Measurements from ENCODE around the gene ATXN7L3. TPM values are rescaled to one million over a fixed set of nuclear protein-coding genes. Genes with fewer than 3 reads are reported as not detected.
"Not testable (repeated sequence)": the region's sequence is repeated elsewhere in the genome, so short reads cannot be mapped to it uniquely, and the experiment has no call there.

ATXN7L3 gene
- total RNA-seq, 1 donor from 2014 or later = 38.9 TPM

DNA sequence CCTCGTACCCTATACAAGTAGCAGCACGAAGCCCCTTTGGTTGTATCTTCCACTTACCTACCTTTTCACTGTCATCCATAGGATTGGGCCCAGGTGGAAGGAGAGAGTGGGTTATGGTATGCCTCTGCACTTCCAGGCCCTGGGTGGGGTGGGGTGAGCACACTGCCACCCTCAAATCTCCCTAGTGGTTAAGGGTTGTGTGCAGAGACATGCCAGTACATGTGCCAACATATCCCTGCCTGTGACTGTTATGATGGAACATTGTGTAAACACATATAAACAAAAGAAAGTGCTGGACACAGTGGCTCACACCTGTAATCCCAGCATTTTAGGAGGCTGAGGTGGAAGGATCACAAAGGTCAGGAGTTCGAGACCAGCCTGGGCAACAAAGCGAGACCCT is 46.8 kb downstream of the ATXN7L3 start:
- Histone ChIP-seq H3K9me3 (ENCODE audit: low read depth) (no peaks in the 10 kb centered on the region), H3K36me3 (no peaks in the 10 kb centered on the region), H4K20me1 (ENCODE audit: low read depth) (no peaks in the 10 kb centered on the region), H3K4me3 (no peak overlapping the region), H3K27ac (no peak overlapping the region), H3K4me1 (no peaks in the 10 kb centered on the region), H3K27me3 (no peaks in the 10 kb centered on the region), H2AFZ (replicated peaks) (no peak overlapping the region), H3F3A (ENCODE audit: low read depth) (no peaks in the 10 kb centered on the region), H3K9ac (peak overlapping the region; percentile 5), H3K79me2 (ENCODE audit: low read depth) (peaks cover 31% of the 10 kb centered on the region), H3K4me2 (no peak overlapping the region)
- no peak for DNase-seq (ENCODE audit: low spot score)
- H3K4me1 Mint-ChIP-seq = no peaks in the 10 kb centered on the region
- no peak overlapping the region for H3K27ac Mint-ChIP-seq
- no peak overlapping the region for H3K4me3 Mint-ChIP-seq
- TF ChIP-seq EZH2 (IDR thresholded peaks at IDR 0.05) = no peak
- TF ChIP-seq, protein P1, sequence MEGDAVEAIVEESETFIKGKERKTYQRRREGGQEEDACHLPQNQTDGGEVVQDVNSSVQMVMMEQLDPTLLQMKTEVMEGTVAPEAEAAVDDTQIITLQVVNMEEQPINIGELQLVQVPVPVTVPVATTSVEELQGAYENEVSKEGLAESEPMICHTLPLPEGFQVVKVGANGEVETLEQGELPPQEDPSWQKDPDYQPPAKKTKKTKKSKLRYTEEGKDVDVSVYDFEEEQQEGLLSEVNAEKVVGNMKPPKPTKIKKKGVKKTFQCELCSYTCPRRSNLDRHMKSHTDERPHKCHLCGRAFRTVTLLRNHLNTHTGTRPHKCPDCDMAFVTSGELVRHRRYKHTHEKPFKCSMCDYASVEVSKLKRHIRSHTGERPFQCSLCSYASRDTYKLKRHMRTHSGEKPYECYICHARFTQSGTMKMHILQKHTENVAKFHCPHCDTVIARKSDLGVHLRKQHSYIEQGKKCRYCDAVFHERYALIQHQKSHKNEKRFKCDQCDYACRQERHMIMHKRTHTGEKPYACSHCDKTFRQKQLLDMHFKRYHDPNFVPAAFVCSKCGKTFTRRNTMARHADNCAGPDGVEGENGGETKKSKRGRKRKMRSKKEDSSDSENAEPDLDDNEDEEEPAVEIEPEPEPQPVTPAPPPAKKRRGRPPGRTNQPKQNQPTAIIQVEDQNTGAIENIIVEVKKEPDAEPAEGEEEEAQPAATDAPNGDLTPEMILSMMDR (IDR thresholded peaks at IDR 0.05) = no peak
- no peak for TF ChIP-seq EZH2phosphoT487 (IDR thresholded peaks at IDR 0.05)
- H3K36me3 Mint-ChIP-seq = peaks cover 18% of the 10 kb centered on the region
- no peaks in the 10 kb centered on the region for H3K9me3 Mint-ChIP-seq
- H3K27me3 Mint-ChIP-seq (ENCODE audit: insufficient read depth, low read depth) = no peaks in the 10 kb centered on the region

DNA sequence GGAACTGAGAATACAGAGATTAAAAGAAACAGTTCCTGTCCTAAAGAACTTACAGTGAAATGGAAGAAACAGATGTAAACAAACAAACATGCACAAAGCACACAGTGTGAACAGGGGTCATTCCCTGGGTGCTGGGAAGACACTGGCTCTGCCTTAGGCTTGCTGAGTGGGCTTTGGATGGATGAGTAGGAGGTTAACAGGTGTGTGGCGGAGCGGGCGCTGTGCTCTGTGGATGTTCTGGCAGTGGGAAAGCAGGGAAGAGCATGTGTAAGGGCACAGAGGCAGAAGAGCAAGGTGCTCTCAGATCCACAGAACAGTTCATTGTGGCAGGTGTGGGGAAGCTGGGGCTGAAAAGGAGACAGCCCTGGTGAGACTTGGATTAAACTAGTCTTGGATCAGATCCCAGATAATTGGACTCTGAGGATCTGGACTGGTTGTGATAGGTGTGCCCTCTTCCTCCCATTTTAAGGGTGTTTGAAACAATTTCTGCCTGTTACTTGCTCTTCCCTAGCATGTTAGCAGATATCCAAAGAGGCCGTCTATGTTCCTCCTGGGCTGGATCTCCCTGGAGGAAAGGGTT is 49.8 kb downstream of the ATXN7L3 start:
- H3K9me3 Mint-ChIP-seq = no peaks in the 10 kb centered on the region
- H3K4me2 ChIP-seq = no peak overlapping the region
- H3K4me1 Mint-ChIP-seq = no peaks in the 10 kb centered on the region
- H4K20me1 ChIP-seq (ENCODE audit: low read depth) = no peaks in the 10 kb centered on the region
- H3K27me3 ChIP-seq = no peaks in the 10 kb centered on the region
- H3K27me3 Mint-ChIP-seq (ENCODE audit: insufficient read depth, low read depth) = no peaks in the 10 kb centered on the region
- H3K27ac Mint-ChIP-seq = peak overlapping the region; percentile 81
- peaks cover 31% of the 10 kb centered on the region for H3K79me2 ChIP-seq (ENCODE audit: low read depth)
- no peak overlapping the region for H2AFZ ChIP-seq (replicated peaks)
- peaks cover 20% of the 10 kb centered on the region for H3K36me3 Mint-ChIP-seq
- no peak overlapping the region for H3K4me3 ChIP-seq
- DNase-seq (ENCODE audit: low spot score) = no peak
- no peak overlapping the region for H3K27ac ChIP-seq
- no peak overlapping the region for H3K4me3 Mint-ChIP-seq
- H3K9ac ChIP-seq = no peak overlapping the region
- TF ChIP-seq EZH2 (IDR thresholded peaks at IDR 0.05) (no peak), EZH2phosphoT487 (IDR thresholded peaks at IDR 0.05) (no peak)
- TF ChIP-seq, protein P1 (IDR thresholded peaks at IDR 0.05) = no peak
- H3K4me1 ChIP-seq = no peaks in the 10 kb centered on the region
- H3K36me3 ChIP-seq = no peaks in the 10 kb centered on the region
- no peaks in the 10 kb centered on the region for H3K9me3 ChIP-seq (ENCODE audit: low read depth)
- no peaks in the 10 kb centered on the region for H3F3A ChIP-seq (ENCODE audit: low read depth)

DNA sequence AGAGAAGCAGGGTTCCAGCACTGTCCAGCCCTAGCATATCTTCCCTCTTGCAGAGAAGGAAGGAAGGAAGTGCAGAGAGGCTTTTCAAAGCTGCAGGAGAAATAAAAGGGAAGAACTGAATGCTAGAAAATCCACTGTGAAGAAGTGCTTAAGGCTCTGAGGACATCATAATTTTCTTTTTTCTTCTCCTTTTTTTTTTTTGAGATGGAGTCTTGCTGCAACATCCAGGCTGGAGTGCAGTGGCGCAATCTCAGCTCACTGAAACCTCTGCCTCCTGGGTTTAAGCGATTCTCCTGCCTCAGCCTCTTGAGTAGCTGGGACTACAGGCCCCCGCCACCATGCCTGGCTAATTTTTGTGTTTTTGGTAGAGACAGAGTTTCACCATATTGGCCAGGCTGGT is 50.6 kb downstream of the ATXN7L3 start:
- H3K4me3 ChIP-seq; H3K27me3 Mint-ChIP-seq (ENCODE audit: insufficient read depth, low read depth); H3F3A ChIP-seq (ENCODE audit: low read depth); H3K27me3 ChIP-seq; H3K27ac Mint-ChIP-seq; H3K9me3 Mint-ChIP-seq; H4K20me1 ChIP-seq (ENCODE audit: low read depth); H3K9ac ChIP-seq; H3K4me1 ChIP-seq; H2AFZ ChIP-seq (replicated peaks); H3K4me2 ChIP-seq; H3K9me3 ChIP-seq (ENCODE audit: low read depth); H3K4me3 Mint-ChIP-seq; H3K36me3 ChIP-seq; H3K4me1 Mint-ChIP-seq; DNase-seq (ENCODE audit: low spot score); H3K27ac ChIP-seq: not testable (repeated sequence)
- H3K36me3 Mint-ChIP-seq = peaks cover 20% of the 10 kb centered on the region
- peaks cover 39% of the 10 kb centered on the region for H3K79me2 ChIP-seq (ENCODE audit: low read depth)

DNA sequence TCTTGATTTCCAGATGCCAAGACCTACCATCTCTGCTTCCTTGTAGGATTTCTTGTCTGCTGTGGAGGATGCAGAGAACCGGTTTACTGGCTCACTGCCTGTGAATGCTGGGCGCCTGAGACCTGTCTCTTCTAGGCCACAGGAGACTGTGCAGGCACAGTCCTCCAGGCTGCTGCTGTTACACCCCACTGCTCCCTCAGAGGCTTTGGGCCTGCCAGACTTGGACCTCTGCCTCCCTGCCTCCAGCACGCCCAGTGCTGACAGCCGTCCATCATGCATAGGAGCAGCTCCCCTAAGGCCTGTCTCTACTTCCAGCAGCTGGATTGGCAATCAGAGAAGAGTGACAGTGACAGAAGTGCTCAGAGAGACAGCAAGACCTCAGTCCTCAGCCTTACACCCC is 51.9 kb downstream of the ATXN7L3 start:
- TF ChIP-seq, protein P1 (IDR thresholded peaks at IDR 0.05) = no peak
- TF ChIP-seq EZH2 (IDR thresholded peaks at IDR 0.05) (no peak), EZH2phosphoT487 (IDR thresholded peaks at IDR 0.05) (no peak)
- Mint-ChIP-seq H3K27me3 (ENCODE audit: insufficient read depth, low read depth) (no peaks in the 10 kb centered on the region), H3K36me3 (peaks cover 18% of the 10 kb centered on the region)

More for the DNA sequence above, 51.9 kb downstream of the ATXN7L3 start:
- no peak for DNase-seq (ENCODE audit: low spot score)
- Histone ChIP-seq H2AFZ (replicated peaks) (no peak overlapping the region), H3K4me2 (no peak overlapping the region), H3K9me3 (ENCODE audit: low read depth) (no peaks in the 10 kb centered on the region), H3K4me1 (peaks cover 2% of the 10 kb centered on the region), H3K27me3 (no peaks in the 10 kb centered on the region), H3K27ac (no peak overlapping the region), H4K20me1 (ENCODE audit: low read depth) (no peaks in the 10 kb centered on the region), H3K9ac (no peak overlapping the region), H3K36me3 (no peaks in the 10 kb centered on the region), H3F3A (ENCODE audit: low read depth) (no peaks in the 10 kb centered on the region), H3K4me3 (no peak overlapping the region), H3K79me2 (ENCODE audit: low read depth) (peaks cover 47% of the 10 kb centered on the region)
- no peaks in the 10 kb centered on the region for H3K9me3 Mint-ChIP-seq
- H3K4me3 Mint-ChIP-seq = no peak overlapping the region
- no peak overlapping the region for H3K27ac Mint-ChIP-seq
- peaks cover 2% of the 10 kb centered on the region for H3K4me1 Mint-ChIP-seq

Measured in neural progenitor cell (in vitro differentiated cells).